22Rv1 (cell line): ENCODE measurements around the gene FPGS.

Experiments used
- CTCF ChIP-seq: fragments of 450-650 bp; IDR thresholded peaks from 2 replicates; pipeline ENCODE4 v1.5.1; 2017; ENCODE audit warnings: mild to moderate bottlenecking
- ZFX ChIP-seq: fragments of 450-650 bp; IDR thresholded peaks from 2 replicates; pipeline ENCODE4 v1.6.1; 2017; ENCODE audit warnings: antibody characterized with exemption, borderline replicate concordance

- TF ChIP-seq CTCF (no peak), ZFX (no peak)
Measured at GRCh38 chr9:127753622-127754021, 49.1 kb upstream of the FPGS start.
